ENCODE data around the gene FGF12. TPM values are rescaled to one million over a fixed set of nuclear protein-coding genes. Genes with fewer than 3 reads are reported as not detected.

FGF12 gene
- total RNA-seq, 1 donor from 2014 or later: 7.0 TPM

GRCh38 chr3:192354687-192355086 lies 372.7 kb downstream of the FGF12 start:
- Mint-ChIP-seq H3K36me3 (peaks cover 14% of the 10 kb centered on the region), H3K4me3 (no peak overlapping the region), H3K4me1 (no peaks in the 10 kb centered on the region), H3K27ac (no peak overlapping the region), H3K27me3 (ENCODE audit: insufficient read depth, low read depth) (no peaks in the 10 kb centered on the region), H3K9me3 (no peaks in the 10 kb centered on the region)
- no peak overlapping the region for H3K9ac ChIP-seq
- H3K4me3 ChIP-seq: no peak overlapping the region
- H3K79me2 ChIP-seq (ENCODE audit: low read depth): no peaks in the 10 kb centered on the region
- H4K20me1 ChIP-seq (ENCODE audit: low read depth): no peaks in the 10 kb centered on the region
- no peaks in the 10 kb centered on the region for H3F3A ChIP-seq (ENCODE audit: low read depth)
- DNase-seq (ENCODE audit: low spot score): no peak
- H3K9me3 ChIP-seq (ENCODE audit: low read depth): no peaks in the 10 kb centered on the region
- no peak overlapping the region for H3K27ac ChIP-seq
- H3K27me3 ChIP-seq: no peaks in the 10 kb centered on the region
- no peak overlapping the region for H2AFZ ChIP-seq (replicated peaks)
- H3K4me1 ChIP-seq: peaks cover 8% of the 10 kb centered on the region
- no peak overlapping the region for H3K4me2 ChIP-seq
- TF ChIP-seq, protein P1, sequence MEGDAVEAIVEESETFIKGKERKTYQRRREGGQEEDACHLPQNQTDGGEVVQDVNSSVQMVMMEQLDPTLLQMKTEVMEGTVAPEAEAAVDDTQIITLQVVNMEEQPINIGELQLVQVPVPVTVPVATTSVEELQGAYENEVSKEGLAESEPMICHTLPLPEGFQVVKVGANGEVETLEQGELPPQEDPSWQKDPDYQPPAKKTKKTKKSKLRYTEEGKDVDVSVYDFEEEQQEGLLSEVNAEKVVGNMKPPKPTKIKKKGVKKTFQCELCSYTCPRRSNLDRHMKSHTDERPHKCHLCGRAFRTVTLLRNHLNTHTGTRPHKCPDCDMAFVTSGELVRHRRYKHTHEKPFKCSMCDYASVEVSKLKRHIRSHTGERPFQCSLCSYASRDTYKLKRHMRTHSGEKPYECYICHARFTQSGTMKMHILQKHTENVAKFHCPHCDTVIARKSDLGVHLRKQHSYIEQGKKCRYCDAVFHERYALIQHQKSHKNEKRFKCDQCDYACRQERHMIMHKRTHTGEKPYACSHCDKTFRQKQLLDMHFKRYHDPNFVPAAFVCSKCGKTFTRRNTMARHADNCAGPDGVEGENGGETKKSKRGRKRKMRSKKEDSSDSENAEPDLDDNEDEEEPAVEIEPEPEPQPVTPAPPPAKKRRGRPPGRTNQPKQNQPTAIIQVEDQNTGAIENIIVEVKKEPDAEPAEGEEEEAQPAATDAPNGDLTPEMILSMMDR (IDR thresholded peaks at IDR 0.05): no peak
- TF ChIP-seq EZH2 (IDR thresholded peaks at IDR 0.05): no peak
- TF ChIP-seq EZH2phosphoT487 (IDR thresholded peaks at IDR 0.05): no peak
- no peaks in the 10 kb centered on the region for H3K36me3 ChIP-seq

GRCh38 chr3:192352142-192352541 lies 375.2 kb downstream of the FGF12 start:
- no peaks in the 10 kb centered on the region for H3F3A ChIP-seq (ENCODE audit: low read depth)
- no peaks in the 10 kb centered on the region for H3K27me3 ChIP-seq
- no peak overlapping the region for H3K9ac ChIP-seq
- no peaks in the 10 kb centered on the region for H3K36me3 ChIP-seq
- no peak overlapping the region for H3K27ac ChIP-seq
- H3K4me3 ChIP-seq: no peak overlapping the region
- H3K9me3 ChIP-seq (ENCODE audit: low read depth): no peaks in the 10 kb centered on the region
- Mint-ChIP-seq H3K27me3 (ENCODE audit: insufficient read depth, low read depth) (no peaks in the 10 kb centered on the region), H3K4me3 (no peak overlapping the region), H3K9me3 (no peaks in the 10 kb centered on the region), H3K27ac (no peak overlapping the region), H3K4me1 (no peaks in the 10 kb centered on the region), H3K36me3 (peaks cover 7% of the 10 kb centered on the region)
- H2AFZ ChIP-seq (replicated peaks): no peak overlapping the region
- no peaks in the 10 kb centered on the region for H3K79me2 ChIP-seq (ENCODE audit: low read depth)
- TF ChIP-seq, protein P1 (IDR thresholded peaks at IDR 0.05): no peak
- no peak for TF ChIP-seq EZH2phosphoT487 (IDR thresholded peaks at IDR 0.05)
- no peak for TF ChIP-seq EZH2 (IDR thresholded peaks at IDR 0.05)
- no peak overlapping the region for H3K4me2 ChIP-seq
- no peak for DNase-seq (ENCODE audit: low spot score)
- no peaks in the 10 kb centered on the region for H4K20me1 ChIP-seq (ENCODE audit: low read depth)
- H3K4me1 ChIP-seq: peaks cover 8% of the 10 kb centered on the region

DNA sequence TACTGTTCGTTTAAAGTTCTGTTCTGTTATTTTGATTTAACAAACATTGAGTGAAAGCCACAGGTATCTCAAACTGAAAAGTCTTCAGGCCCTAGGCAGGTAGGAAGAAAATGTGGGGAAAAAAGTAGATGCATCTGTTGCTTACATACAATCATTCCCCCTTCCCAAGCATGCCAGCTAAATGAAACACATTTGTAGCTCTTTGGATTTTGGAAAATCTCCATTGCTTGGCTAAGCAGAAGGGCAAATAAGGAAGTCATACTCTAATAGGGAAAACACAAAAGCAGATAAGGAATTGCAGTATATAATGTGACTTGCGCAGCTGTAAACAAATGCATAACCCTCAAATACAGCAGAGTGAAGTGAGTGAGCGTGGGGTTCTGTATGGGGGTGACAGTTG lies 375.9 kb downstream of the FGF12 start:
- Mint-ChIP-seq H3K27ac (no peak overlapping the region), H3K4me3 (no peak overlapping the region), H3K9me3 (no peaks in the 10 kb centered on the region), H3K36me3 (peaks cover 6% of the 10 kb centered on the region), H3K27me3 (ENCODE audit: insufficient read depth, low read depth) (no peaks in the 10 kb centered on the region), H3K4me1 (no peaks in the 10 kb centered on the region)
- TF ChIP-seq, protein P1 (IDR thresholded peaks at IDR 0.05): no peak
- no peak for TF ChIP-seq EZH2 (IDR thresholded peaks at IDR 0.05)
- no peak for TF ChIP-seq EZH2phosphoT487 (IDR thresholded peaks at IDR 0.05)
- Histone ChIP-seq H3K4me1 (peaks cover 4% of the 10 kb centered on the region), H3K4me3 (no peak overlapping the region), H3F3A (ENCODE audit: low read depth) (no peaks in the 10 kb centered on the region), H3K79me2 (ENCODE audit: low read depth) (no peaks in the 10 kb centered on the region), H3K9ac (no peak overlapping the region), H3K9me3 (ENCODE audit: low read depth) (no peaks in the 10 kb centered on the region), H3K4me2 (no peak overlapping the region), H3K27ac (no peak overlapping the region), H3K36me3 (no peaks in the 10 kb centered on the region), H2AFZ (replicated peaks) (no peak overlapping the region), H3K27me3 (no peaks in the 10 kb centered on the region), H4K20me1 (ENCODE audit: low read depth) (no peaks in the 10 kb centered on the region)
- DNase-seq (ENCODE audit: low spot score): no peak
